HepG2 (cell line): ENCODE results near the gene FOXS1. TPM values are rescaled to one million over a fixed set of nuclear protein-coding genes. Genes with fewer than 3 reads are reported as not detected.

Source experiments
- ATAD3A ChIP-seq: sonication (generic); formaldehyde crosslinking; IDR thresholded peaks from 2 replicates; pipeline ENCODE4 v1.4.0; 2020; ENCODE audit warnings: missing genetic modification reagents
- BORCS8-MEF2B ChIP-seq: sonication (generic); formaldehyde crosslinking; IDR thresholded peaks from 2 replicates; pipeline ENCODE4 v1.8.0; 2022; ENCODE audit warnings: mild to moderate bottlenecking, missing genetic modification reagents
- BRD4 ChIP-seq: sonication (generic); formaldehyde crosslinking; IDR thresholded peaks from 2 replicates; pipeline ENCODE4 v1.4.0; 2020; ENCODE audit warnings: missing genetic modification reagents
- HNRNPH1 ChIP-seq: fragments of 200-400 bp; formaldehyde crosslinking; optimal IDR thresholded peaks from 2 replicates; pipeline ENCODE3; 2017; ENCODE audit warnings: mild to moderate bottlenecking, low read depth, low read length
- KDM3A ChIP-seq: IDR thresholded peaks from 2 replicates; pipeline ENCODE4 v1.6.1; 2018; ENCODE audit warnings: low read depth, missing compliant biosample characterization
- NFE2L1 ChIP-seq: sonication (generic); formaldehyde crosslinking; IDR thresholded peaks from 2 replicates; pipeline ENCODE4 v1.4.0; 2020; ENCODE audit warnings: missing genetic modification reagents, mild to moderate bottlenecking, borderline replicate concordance
- SOX13 ChIP-seq, 3 experiments: fragments of 450-650 bp in 1 of 3; sonication (generic) in 1 of 3; formaldehyde crosslinking in 1 of 3; IDR thresholded peaks in 2 of 3; conservative IDR thresholded peaks in 1 of 3; 2 replicates each; pipeline versions ENCODE4 v1.5.0 to v1.6.1; 2016 to 2020; ENCODE audit warnings: antibody characterized with exemption in 1 of 3, mild to moderate bottlenecking in 1 of 3, missing compliant biosample characterization in 1 of 3, missing genetic modification reagents in 1 of 3, moderate library complexity in 1 of 3
- ZNF12 ChIP-seq: sonication (generic); formaldehyde crosslinking; IDR thresholded peaks from 2 replicates; pipeline ENCODE4 v1.5.0; 2020; ENCODE audit warnings: missing genetic modification reagents
- ZNF768 ChIP-seq: sonication (generic); formaldehyde crosslinking; IDR thresholded peaks from 2 replicates; pipeline ENCODE4 v1.4.0; 2020; ENCODE audit warnings: missing genetic modification reagents
- ZNF788 ChIP-seq: sonication (generic); formaldehyde crosslinking; IDR thresholded peaks from 2 replicates; pipeline ENCODE4 v1.5.0; 2020; ENCODE audit warnings: mild to moderate bottlenecking, missing genetic modification reagents, borderline replicate concordance
- polyA plus RNA-seq, 8 experiments: library from polyadenylated mRNA; depleted of rRNA in 3 of 8; stranded (reverse) in 7 of 8; unstranded in 1 of 8; fragments of >200 nt; fragmentation: Illumina TruSeq in 4 of 8; extraction: Trizol in 4 of 8; gene quantifications; 2 replicates each; pipeline versions ENCODE4 v1.2.1 to v1.2.3, GENCODE V29; 2011 to 2016; ENCODE audit warnings: low read depth in 4 of 8, missing spikeins in 1 of 8, mixed read lengths in 1 of 8; ENCODE audit not compliant: insufficient read depth in 1 of 8
- total RNA-seq, 5 experiments: library from RNA; depleted of rRNA; stranded (reverse); fragments of >200 nt; fragmentation: Illumina TruSeq; extraction: Trizol; gene quantifications; 2 replicates each; pipeline ENCODE4 v1.2.3, GENCODE V29; 2016; ENCODE audit warnings: low read depth in 1 of 5
- TF ChIP-seq, protein P1 (sequence below): sonication (generic); formaldehyde crosslinking; IDR thresholded peaks from 2 replicates; pipeline ENCODE4 v1.4.0; 2020; ENCODE audit warnings: missing genetic modification reagents
- TF ChIP-seq, protein P2 (sequence below): sonication (generic); formaldehyde crosslinking; IDR thresholded peaks from 2 replicates; pipeline ENCODE4 v1.4.0; 2020; ENCODE audit warnings: missing genetic modification reagents, mild to moderate bottlenecking, borderline replicate concordance
- TF ChIP-seq, protein P3 (sequence below): sonication (generic); formaldehyde crosslinking; IDR thresholded peaks from 2 replicates; pipeline ENCODE4 v1.8.0; 2022; ENCODE audit warnings: low read depth, missing genetic modification reagents
- TF ChIP-seq, protein P4 (sequence below), 2 experiments: IDR thresholded peaks; 2 replicates each; pipeline ENCODE4 v1.6.1; 2011 to 2012; ENCODE audit warnings: low read length in 2 of 2, borderline replicate concordance in 1 of 2, low read depth in 1 of 2, mild to moderate bottlenecking in 1 of 2, moderate library complexity in 1 of 2
- TF ChIP-seq, protein P5 (sequence below): sonication (generic); formaldehyde crosslinking; IDR thresholded peaks from 2 replicates; pipeline ENCODE4 v1.5.0; 2020; ENCODE audit warnings: mild to moderate bottlenecking, missing genetic modification reagents

FOXS1 gene
- total and polyA plus RNA-seq, 2 of the 13 experiments (the other 11 are each of a cell fraction or from before 2014, with no cell fraction given): not detected

DNA sequence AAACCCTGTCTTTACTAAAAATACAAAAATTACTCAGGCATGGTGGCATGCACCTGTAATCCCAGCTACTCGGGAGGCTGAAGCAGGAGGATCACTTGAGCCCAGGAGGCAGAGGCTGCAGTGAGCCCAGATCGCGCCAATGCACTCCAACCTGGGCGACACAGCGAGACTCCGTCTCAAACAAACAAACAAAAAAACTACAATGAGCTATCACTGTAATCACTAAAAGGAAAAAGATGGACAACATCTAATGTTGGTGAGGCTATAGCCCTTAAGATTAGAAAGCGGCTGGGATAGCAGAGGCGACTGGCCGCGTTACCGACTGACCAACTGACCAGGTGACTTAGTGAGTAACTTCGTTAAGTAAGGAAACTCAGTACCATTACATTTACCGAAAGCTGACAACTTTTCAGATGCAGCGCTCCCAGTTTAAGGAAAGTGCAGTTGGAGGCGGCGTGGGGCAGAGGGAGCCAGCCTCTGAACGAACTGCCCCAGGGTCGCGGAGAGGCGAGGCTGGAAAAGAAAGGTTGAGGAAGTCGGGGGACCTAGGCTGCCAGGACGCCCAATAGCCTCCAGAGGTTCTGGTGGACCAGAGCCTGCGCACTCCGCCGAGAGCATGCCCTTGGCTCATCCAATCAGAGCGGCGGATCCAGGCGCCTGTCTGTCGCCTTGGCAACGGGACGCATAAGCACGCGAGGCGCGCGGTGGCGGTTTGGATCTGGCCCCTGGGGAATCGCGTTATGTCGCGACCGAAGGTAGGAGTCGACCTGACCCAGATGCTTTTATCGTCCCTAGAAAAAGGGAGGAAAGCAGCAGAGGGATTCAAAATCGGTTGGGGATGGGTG is 34.0 kb upstream of the FOXS1 start (continued):
- TF ChIP-seq, protein P1, sequence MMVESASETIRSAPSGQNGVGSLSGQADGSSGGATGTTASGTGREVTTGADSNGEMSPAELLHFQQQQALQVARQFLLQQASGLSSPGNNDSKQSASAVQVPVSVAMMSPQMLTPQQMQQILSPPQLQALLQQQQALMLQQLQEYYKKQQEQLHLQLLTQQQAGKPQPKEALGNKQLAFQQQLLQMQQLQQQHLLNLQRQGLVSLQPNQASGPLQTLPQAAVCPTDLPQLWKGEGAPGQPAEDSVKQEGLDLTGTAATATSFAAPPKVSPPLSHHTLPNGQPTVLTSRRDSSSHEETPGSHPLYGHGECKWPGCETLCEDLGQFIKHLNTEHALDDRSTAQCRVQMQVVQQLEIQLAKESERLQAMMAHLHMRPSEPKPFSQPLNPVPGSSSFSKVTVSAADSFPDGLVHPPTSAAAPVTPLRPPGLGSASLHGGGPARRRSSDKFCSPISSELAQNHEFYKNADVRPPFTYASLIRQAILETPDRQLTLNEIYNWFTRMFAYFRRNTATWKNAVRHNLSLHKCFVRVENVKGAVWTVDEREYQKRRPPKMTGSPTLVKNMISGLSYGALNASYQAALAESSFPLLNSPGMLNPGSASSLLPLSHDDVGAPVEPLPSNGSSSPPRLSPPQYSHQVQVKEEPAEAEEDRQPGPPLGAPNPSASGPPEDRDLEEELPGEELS (CRISPR knock-in tag): peak; percentile 23; the same call in 1 of the 2 replicates
- TF ChIP-seq ZNF12 (CRISPR knock-in tag) (0 out of 2 replicates have a peak, but pooled peaks have one; percentile 7), ZNF788 (peak; percentile 22; the same call in 1 of the 2 replicates), NFE2L1 (CRISPR knock-in tag) (no peak), ZNF768 (CRISPR knock-in tag) (peak; percentile 36; the same call in 1 of the 2 replicates), BORCS8-MEF2B (CRISPR knock-in tag) (peak; percentile 34; the same call in 1 of the 2 replicates), HNRNPH1 (no peak), KDM3A (CRISPR knock-in tag) (peak; percentile 29; the same call in 1 of the 2 replicates), SOX13 (IDR thresholded peaks at IDR 0.05) (0 out of 2 replicates have a peak, but pooled peaks have one; percentile 25), SOX13 (CRISPR knock-in tag; conservative IDR thresholded peaks at IDR 0.05 in 1 of 2, IDR thresholded peaks at IDR 0.05 in 1 of 2) (no peak), ATAD3A (CRISPR knock-in tag) (no peak), BRD4 (peak; percentile 73; the same call in 1 of the 2 replicates)
- TF ChIP-seq, protein P2, sequence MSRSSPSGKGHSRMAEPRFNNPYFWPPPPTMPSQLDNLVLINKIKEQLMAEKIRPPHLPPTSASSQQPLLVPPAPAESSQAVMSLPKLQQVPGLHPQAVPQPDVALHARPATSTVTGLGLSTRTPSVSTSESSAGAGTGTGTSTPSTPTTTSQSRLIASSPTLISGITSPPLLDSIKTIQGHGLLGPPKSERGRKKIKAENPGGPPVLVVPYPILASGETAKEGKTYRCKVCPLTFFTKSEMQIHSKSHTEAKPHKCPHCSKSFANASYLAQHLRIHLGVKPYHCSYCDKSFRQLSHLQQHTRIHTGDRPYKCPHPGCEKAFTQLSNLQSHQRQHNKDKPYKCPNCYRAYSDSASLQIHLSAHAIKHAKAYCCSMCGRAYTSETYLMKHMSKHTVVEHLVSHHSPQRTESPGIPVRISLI (CRISPR knock-in tag): no peak; the same call in 1 of the 2 replicates
- TF ChIP-seq, protein P3, sequence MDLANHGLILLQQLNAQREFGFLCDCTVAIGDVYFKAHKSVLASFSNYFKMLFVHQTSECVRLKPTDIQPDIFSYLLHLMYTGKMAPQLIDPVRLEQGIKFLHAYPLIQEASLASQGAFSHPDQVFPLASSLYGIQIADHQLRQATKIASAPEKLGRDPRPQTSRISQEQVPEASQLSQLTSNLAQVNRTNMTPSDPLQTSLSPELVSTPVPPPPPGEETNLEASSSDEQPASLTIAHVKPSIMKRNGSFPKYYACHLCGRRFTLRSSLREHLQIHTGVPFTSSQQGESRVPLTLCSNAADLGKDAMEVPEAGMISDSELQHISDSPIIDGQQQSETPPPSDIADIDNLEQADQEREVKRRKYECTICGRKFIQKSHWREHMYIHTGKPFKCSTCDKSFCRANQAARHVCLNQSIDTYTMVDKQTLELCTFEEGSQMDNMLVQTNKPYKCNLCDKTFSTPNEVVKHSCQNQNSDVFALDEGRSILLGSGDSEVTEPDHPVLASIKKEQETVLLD (CRISPR knock-in tag): no peak
- TF ChIP-seq, protein P4, sequence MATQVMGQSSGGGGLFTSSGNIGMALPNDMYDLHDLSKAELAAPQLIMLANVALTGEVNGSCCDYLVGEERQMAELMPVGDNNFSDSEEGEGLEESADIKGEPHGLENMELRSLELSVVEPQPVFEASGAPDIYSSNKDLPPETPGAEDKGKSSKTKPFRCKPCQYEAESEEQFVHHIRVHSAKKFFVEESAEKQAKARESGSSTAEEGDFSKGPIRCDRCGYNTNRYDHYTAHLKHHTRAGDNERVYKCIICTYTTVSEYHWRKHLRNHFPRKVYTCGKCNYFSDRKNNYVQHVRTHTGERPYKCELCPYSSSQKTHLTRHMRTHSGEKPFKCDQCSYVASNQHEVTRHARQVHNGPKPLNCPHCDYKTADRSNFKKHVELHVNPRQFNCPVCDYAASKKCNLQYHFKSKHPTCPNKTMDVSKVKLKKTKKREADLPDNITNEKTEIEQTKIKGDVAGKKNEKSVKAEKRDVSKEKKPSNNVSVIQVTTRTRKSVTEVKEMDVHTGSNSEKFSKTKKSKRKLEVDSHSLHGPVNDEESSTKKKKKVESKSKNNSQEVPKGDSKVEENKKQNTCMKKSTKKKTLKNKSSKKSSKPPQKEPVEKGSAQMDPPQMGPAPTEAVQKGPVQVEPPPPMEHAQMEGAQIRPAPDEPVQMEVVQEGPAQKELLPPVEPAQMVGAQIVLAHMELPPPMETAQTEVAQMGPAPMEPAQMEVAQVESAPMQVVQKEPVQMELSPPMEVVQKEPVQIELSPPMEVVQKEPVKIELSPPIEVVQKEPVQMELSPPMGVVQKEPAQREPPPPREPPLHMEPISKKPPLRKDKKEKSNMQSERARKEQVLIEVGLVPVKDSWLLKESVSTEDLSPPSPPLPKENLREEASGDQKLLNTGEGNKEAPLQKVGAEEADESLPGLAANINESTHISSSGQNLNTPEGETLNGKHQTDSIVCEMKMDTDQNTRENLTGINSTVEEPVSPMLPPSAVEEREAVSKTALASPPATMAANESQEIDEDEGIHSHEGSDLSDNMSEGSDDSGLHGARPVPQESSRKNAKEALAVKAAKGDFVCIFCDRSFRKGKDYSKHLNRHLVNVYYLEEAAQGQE (IDR thresholded peaks at IDR 0.05; ENCODE audit: borderline replicate concordance in 1 of 2, low read depth in 1 of 2, low read length in 2 of 2): no peak
- TF ChIP-seq, protein P5, sequence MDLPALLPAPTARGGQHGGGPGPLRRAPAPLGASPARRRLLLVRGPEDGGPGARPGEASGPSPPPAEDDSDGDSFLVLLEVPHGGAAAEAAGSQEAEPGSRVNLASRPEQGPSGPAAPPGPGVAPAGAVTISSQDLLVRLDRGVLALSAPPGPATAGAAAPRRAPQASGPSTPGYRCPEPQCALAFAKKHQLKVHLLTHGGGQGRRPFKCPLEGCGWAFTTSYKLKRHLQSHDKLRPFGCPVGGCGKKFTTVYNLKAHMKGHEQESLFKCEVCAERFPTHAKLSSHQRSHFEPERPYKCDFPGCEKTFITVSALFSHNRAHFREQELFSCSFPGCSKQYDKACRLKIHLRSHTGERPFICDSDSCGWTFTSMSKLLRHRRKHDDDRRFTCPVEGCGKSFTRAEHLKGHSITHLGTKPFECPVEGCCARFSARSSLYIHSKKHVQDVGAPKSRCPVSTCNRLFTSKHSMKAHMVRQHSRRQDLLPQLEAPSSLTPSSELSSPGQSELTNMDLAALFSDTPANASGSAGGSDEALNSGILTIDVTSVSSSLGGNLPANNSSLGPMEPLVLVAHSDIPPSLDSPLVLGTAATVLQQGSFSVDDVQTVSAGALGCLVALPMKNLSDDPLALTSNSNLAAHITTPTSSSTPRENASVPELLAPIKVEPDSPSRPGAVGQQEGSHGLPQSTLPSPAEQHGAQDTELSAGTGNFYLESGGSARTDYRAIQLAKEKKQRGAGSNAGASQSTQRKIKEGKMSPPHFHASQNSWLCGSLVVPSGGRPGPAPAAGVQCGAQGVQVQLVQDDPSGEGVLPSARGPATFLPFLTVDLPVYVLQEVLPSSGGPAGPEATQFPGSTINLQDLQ: no peak
